ENCODE data around the gene CD1E.

CD1E gene

DNA sequence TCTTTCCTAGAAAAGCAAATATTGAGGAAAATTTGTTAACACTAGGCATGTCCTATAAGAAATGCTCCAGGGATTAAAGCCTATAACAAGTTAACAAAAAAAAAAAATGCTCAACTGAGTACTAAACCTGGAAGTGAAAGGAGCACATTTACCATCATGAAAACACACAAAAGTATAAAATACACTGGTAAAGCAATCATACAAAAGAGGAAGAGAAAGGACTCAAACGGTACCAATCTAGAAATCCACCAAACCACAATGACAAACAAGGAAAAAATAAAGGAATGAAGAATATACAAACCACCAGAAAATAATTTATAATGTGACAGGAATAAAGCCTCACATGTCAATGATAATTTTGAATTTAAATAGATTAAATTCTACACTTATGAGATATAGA is 21.2 kb downstream of the CD1E start:
- Histone ChIP-seq H3K4me3 (ENCODE audit: low read length) (no peak overlapping the region), H4K20me1 (ENCODE audit: insufficient read depth, low read length) (no peaks in the 10 kb centered on the region), H3K36me3 (replicated peaks; ENCODE audit: low read depth, low read length) (peaks cover 9% of the 10 kb centered on the region), H3K9me3 (ENCODE audit: insufficient read depth, low read length) (peaks cover 28% of the 10 kb centered on the region), H3K27ac (ENCODE audit: low read length) (no peak overlapping the region), H2AFZ (ENCODE audit: low read depth, low read length) (no peak overlapping the region), H3K79me2 (ENCODE audit: low read length) (no peaks in the 10 kb centered on the region), H3K27me3 (ENCODE audit: low read depth, low read length) (no peaks in the 10 kb centered on the region), H3K4me2 (ENCODE audit: low read length) (no peak overlapping the region), H3K9ac (ENCODE audit: low read length) (no peak overlapping the region), H3K4me1 (ENCODE audit: low read length) (peaks cover 21% of the 10 kb centered on the region)
- TF ChIP-seq EZH2phosphoT487 (IDR thresholded peaks at IDR 0.05; ENCODE audit: low read depth) = no peak
- TF ChIP-seq, protein P1, sequence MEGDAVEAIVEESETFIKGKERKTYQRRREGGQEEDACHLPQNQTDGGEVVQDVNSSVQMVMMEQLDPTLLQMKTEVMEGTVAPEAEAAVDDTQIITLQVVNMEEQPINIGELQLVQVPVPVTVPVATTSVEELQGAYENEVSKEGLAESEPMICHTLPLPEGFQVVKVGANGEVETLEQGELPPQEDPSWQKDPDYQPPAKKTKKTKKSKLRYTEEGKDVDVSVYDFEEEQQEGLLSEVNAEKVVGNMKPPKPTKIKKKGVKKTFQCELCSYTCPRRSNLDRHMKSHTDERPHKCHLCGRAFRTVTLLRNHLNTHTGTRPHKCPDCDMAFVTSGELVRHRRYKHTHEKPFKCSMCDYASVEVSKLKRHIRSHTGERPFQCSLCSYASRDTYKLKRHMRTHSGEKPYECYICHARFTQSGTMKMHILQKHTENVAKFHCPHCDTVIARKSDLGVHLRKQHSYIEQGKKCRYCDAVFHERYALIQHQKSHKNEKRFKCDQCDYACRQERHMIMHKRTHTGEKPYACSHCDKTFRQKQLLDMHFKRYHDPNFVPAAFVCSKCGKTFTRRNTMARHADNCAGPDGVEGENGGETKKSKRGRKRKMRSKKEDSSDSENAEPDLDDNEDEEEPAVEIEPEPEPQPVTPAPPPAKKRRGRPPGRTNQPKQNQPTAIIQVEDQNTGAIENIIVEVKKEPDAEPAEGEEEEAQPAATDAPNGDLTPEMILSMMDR (IDR thresholded peaks at IDR 0.05; ENCODE audit: low read depth, low read length) = no peak

DNA sequence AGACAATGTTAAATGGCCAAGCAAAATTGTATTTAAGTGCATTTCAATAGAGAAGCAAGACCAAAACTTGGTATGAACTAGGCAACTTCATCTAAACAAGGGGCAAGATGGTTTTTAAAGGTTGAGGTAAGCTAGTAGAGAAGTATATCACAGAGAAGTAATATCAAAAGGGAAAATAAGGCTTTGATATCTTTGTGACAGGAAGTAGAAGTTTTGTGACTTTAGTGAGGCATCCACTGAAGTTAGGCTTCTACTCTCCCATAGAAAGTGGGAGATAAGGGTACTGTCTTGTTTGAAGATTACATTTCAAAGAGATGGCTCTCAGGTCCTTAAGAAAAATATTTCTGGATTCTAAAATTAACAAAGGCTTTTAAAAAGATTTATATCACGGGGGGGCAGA is 36.6 kb downstream of the CD1E start:
- TF ChIP-seq, protein P1 (IDR thresholded peaks at IDR 0.05; ENCODE audit: low read depth, low read length) = no peak
- no peak for TF ChIP-seq EZH2phosphoT487 (IDR thresholded peaks at IDR 0.05; ENCODE audit: low read depth)
- H3K4me2 ChIP-seq (ENCODE audit: low read length) = no peak overlapping the region
- H3K4me3 ChIP-seq (ENCODE audit: low read length) = no peak overlapping the region
- H2AFZ ChIP-seq (ENCODE audit: low read depth, low read length) = no peak overlapping the region
- no peak overlapping the region for H3K9ac ChIP-seq (ENCODE audit: low read length)
- H3K27ac ChIP-seq (ENCODE audit: low read length) = no peak overlapping the region
- no peaks in the 10 kb centered on the region for H4K20me1 ChIP-seq (ENCODE audit: insufficient read depth, low read length)
- no peaks in the 10 kb centered on the region for H3K27me3 ChIP-seq (ENCODE audit: low read depth, low read length)
- no peaks in the 10 kb centered on the region for H3K9me3 ChIP-seq (ENCODE audit: insufficient read depth, low read length)
- H3K4me1 ChIP-seq (ENCODE audit: low read length) = peaks cover 6% of the 10 kb centered on the region; the same call in 1 of the 2 replicates
- no peaks in the 10 kb centered on the region for H3K79me2 ChIP-seq (ENCODE audit: low read length)
- no peaks in the 10 kb centered on the region for H3K36me3 ChIP-seq (replicated peaks; ENCODE audit: low read depth, low read length)

DNA sequence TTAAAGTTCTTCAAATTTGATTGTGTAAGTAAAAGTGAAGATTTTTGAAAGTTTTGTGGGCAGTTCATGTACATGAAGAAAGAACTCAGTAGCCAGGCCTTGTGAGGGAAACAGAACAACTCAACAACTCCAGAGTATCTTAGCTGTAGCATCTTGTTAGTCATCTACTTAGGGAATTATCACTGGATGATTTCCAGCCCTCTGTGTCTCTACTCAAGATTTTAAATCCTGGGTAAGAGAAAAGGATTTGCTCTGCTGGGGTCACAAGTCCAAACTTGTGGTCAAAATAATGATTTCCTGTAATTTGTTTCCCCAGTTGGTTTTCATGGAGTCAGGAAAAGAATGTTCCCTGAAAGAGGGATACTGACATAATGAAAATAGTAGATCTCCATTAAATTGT is 37.4 kb downstream of the CD1E start:
- H3K27me3 ChIP-seq (ENCODE audit: low read depth, low read length) = no peaks in the 10 kb centered on the region
- no peaks in the 10 kb centered on the region for H4K20me1 ChIP-seq (ENCODE audit: insufficient read depth, low read length)
- H3K79me2 ChIP-seq (ENCODE audit: low read length) = no peaks in the 10 kb centered on the region
- H3K27ac ChIP-seq (ENCODE audit: low read length) = no peak overlapping the region
- no peak overlapping the region for H3K4me2 ChIP-seq (ENCODE audit: low read length)
- H3K36me3 ChIP-seq (replicated peaks; ENCODE audit: low read depth, low read length) = no peaks in the 10 kb centered on the region
- no peaks in the 10 kb centered on the region for H3K9me3 ChIP-seq (ENCODE audit: insufficient read depth, low read length)
- H2AFZ ChIP-seq (ENCODE audit: low read depth, low read length) = no peak overlapping the region
- no peak overlapping the region for H3K4me3 ChIP-seq (ENCODE audit: low read length)
- H3K4me1 ChIP-seq (ENCODE audit: low read length) = peaks cover 6% of the 10 kb centered on the region; the same call in 1 of the 2 replicates
- TF ChIP-seq, protein P1 (IDR thresholded peaks at IDR 0.05; ENCODE audit: low read depth, low read length) = no peak
- TF ChIP-seq EZH2phosphoT487 (IDR thresholded peaks at IDR 0.05; ENCODE audit: low read depth) = no peak
- no peak overlapping the region for H3K9ac ChIP-seq (ENCODE audit: low read length)

DNA sequence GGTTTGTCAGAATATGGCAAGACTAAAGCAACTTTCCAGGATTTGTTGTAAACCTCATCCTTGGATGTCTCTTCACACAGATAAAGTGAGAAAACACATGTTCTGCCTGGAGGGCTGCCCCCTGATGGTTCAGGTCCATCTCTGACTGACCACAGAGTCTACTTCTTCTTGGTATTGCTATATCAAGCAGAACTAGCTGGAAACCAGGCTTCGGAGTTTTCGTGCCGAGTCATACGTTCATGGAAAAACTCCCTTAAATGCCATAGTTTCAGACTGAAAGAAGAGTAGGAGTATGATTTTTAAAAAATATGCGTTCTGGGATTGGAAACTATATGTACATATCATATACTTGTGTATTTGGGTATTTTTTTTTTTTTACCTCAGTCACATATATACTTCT is 39.8 kb downstream of the CD1E start:
- Histone ChIP-seq H3K4me2 (ENCODE audit: low read length) (no peak overlapping the region), H3K9me3 (ENCODE audit: insufficient read depth, low read length) (no peaks in the 10 kb centered on the region), H3K27ac (ENCODE audit: low read length) (no peak overlapping the region), H3K4me1 (ENCODE audit: low read length) (peaks cover 10% of the 10 kb centered on the region; the same call in 1 of the 2 replicates), H3K36me3 (replicated peaks; ENCODE audit: low read depth, low read length) (no peaks in the 10 kb centered on the region), H3K79me2 (ENCODE audit: low read length) (no peaks in the 10 kb centered on the region), H3K27me3 (ENCODE audit: low read depth, low read length) (no peaks in the 10 kb centered on the region), H2AFZ (ENCODE audit: low read depth, low read length) (no peak overlapping the region), H3K9ac (ENCODE audit: low read length) (no peak overlapping the region), H4K20me1 (ENCODE audit: insufficient read depth, low read length) (no peaks in the 10 kb centered on the region), H3K4me3 (ENCODE audit: low read length) (no peak overlapping the region)
- TF ChIP-seq, protein P1 (IDR thresholded peaks at IDR 0.05; ENCODE audit: low read depth, low read length) = no peak
- TF ChIP-seq EZH2phosphoT487 (IDR thresholded peaks at IDR 0.05; ENCODE audit: low read depth) = no peak

All from OCI-LY3 (cell line).